IPS-11a (cell line): Measurements from ENCODE around the gene ZP4.

Experiments used
- H3K4me3 ChIP-seq: one replicate; pipeline ENCODE4 v1.5.1; 2013; ENCODE audit warnings: low read depth, low read length, control low read depth

ZP4 gene, protein sequence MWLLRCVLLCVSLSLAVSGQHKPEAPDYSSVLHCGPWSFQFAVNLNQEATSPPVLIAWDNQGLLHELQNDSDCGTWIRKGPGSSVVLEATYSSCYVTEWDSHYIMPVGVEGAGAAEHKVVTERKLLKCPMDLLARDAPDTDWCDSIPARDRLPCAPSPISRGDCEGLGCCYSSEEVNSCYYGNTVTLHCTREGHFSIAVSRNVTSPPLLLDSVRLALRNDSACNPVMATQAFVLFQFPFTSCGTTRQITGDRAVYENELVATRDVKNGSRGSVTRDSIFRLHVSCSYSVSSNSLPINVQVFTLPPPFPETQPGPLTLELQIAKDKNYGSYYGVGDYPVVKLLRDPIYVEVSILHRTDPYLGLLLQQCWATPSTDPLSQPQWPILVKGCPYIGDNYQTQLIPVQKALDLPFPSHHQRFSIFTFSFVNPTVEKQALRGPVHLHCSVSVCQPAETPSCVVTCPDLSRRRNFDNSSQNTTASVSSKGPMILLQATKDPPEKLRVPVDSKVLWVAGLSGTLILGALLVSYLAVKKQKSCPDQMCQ

DNA sequence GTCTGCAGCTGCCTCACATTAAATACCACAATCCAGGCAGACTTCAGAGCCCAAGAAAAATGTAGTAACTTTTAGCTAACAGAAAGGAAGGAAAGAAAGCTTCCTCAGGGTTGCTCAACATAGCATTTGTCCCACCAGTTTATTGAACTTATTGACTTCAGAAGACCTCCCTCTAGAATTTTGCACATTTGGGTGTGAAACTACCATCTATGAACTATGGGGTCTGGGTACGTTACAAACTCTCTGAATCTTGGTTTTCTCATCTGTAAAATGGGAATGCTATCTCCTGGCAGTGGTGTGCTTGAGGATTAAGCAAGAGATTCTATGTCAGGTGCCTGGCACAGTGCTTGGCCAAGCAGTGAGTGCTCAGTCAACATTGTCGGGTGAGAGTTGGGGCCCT lies at the start of gene ZP4:
Gene ZP4, minus strand, starts transcription at position 101 of the 400 bp plus-strand sequence. CDS start 287 bp downstream, outside the sequence.
- H3K4me3 ChIP-seq = no peak within 1 kb of the TSS

GRCh38 chr1:237938553-237938952 lies 47.8 kb upstream of the ZP4 start:
- H3K4me3 ChIP-seq = no peak overlapping the region

GRCh38 chr1:237938068-237938467 lies 47.3 kb upstream of the ZP4 start:
- no peak overlapping the region for H3K4me3 ChIP-seq

- H3K4me3 ChIP-seq = no peak overlapping the region
Measured at GRCh38 chr1:237932816-237933215, 42.1 kb upstream of the ZP4 start.

- no peak overlapping the region for H3K4me3 ChIP-seq
Measured at GRCh38 chr1:237931581-237931980, 40.9 kb upstream of the ZP4 start.

DNA sequence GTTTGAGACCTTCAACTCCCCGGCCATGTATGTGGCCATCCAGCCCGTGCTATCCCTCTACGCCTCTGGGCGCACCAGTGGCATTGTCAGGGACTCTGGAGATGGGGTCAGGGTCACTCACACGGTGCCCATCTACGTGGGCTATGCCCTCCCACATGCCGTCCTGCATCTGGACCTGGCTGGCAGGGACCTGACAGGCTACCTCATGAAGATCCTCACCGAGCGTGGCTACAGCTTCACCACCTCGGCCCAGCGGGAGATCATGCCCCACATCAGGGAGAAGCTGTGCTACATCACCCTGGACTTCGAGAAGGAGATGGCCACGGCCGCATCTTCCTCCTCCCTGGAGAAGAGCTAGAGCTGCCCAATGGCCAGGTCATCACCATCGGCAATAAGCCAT lies 36.5 kb upstream of the ZP4 start:
- H3K4me3 ChIP-seq = no peak overlapping the region

DNA sequence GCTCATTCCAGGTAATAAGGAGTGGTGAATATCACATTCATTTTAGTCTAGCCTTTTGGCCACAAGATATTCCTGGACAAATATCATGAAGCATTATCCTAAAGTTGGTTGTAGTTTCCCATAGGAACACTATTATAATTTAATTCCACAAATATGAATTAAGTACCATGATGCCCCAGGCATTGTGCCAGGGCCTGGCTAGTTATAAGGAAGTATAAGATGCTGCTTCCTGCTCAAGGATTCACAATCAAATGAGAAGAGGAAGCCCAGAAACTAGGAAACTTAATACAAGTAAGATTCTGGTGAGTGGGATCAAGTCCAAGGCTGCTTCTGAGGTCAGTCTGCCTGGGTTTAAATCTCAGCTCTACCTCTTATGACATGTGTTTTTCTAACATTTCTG lies 30.6 kb upstream of the ZP4 start:
- no peak overlapping the region for H3K4me3 ChIP-seq

DNA sequence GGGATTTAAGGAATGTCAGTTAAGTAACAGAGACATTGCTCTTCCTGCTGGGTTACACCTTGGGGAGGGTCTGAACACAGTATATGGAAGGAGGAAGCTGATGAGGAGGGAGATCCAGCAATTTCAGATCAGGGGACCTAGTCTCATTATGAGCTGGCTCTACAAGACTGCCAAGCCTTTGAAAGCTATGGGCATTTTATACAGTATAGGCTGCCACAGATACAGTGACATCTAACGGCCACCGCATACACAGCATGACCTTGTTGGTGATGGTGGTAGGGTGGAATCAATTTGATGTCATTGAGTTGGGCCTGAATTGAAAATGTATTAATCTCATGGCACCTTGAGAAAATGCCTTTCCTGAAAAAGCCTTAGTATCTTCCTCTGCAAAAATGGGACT lies 22.6 kb upstream of the ZP4 start:
- H3K4me3 ChIP-seq = no peak overlapping the region

DNA sequence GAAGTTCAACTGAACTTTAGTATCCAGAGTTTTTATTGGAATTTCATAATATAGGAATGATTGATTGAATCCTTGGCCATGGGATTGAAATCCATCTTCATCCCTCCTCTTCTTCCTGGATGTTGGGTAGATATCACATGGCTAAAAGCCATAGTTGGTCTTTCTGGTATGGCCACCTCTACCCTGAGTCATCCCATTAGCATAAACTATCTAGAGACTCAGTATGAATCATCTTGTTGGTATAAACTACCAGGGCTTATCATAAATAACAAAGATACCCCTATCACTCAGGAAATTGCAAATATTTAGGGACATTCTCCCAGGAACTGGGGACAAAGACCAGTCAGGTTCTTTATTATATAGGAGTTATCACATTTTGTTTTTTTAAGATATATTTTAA lies 21.2 kb upstream of the ZP4 start:
- H3K4me3 ChIP-seq = no peak overlapping the region

DNA sequence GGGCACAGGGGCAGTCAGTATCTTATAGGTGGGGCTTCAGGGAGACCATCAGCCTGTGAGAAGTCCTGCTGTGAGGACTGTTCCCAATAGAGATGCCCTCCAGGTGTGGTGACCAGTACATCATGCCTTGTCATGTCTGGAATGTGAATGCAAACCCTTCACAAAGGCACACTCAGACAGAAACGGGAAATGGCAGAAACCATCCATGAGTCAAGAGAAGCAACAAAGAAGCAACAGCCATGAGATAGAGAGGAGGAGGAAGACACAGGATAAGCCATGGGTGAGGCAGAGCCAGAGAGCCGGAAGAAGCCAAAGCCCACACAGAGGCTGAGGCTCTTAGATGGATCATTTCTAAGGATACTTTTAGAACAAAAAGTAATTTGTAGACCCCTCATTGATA lies 20.1 kb upstream of the ZP4 start:
- H3K4me3 ChIP-seq = no peak overlapping the region

DNA sequence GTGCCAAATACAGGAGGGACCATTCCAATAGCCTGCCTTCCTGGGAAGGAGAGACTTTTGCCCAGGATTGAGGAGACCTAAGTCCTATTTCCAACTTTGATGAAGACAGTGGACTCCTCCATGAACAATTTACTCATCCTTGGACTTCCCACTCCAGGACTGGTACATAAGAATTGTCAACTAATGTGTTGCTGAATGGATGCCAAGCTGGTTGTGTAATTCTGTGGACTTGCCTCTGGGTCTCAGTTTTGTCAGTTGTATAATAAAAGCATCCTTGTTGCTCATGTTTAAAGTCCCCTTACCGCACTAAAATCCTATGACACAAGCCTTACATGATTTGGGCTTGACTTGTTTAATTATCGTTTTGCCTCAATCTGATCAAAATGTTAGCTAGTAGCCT lies 13.2 kb upstream of the ZP4 start:
- no peak overlapping the region for H3K4me3 ChIP-seq

DNA sequence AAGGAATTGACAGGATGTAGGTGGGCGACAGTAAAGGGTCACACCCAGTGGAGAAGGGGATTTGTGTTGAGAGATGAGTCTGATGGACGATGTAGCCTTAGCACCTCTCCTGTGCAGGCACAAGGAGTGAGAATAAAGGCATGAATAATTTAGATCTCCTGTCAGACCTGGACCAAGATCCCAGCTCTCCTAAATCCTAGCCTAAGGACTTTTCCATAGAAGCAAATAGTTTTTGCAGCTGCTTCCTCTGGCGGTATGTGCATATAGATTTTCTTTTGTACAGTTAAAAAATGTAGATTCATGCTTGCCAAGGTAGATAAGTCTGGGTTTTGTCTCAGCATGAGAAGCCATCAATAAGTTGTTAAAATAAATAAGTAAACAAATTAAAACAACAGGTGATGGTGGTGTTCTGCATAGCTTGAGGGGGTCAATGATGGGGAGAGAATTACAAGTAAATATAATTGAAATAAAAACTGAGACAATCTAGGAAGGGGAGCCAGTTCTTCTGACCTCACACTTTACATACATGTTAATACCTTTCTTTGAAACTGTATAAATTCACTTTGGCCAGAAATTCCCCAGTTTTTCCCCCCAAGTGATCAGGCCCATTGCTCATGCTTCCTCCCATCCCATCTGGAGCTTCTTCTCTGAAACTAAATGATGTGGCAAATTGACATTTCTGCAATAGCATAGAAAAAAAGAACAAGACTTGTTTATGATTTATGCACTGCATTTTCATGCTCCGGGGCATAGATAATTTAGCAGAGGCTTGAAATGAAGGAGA lies 12.4 kb upstream of the ZP4 start:
- no peak overlapping the region for H3K4me3 ChIP-seq

- no peak overlapping the region for H3K4me3 ChIP-seq
Measured at GRCh38 chr1:237901299-237901934, 10.7 kb upstream of the ZP4 start.

DNA sequence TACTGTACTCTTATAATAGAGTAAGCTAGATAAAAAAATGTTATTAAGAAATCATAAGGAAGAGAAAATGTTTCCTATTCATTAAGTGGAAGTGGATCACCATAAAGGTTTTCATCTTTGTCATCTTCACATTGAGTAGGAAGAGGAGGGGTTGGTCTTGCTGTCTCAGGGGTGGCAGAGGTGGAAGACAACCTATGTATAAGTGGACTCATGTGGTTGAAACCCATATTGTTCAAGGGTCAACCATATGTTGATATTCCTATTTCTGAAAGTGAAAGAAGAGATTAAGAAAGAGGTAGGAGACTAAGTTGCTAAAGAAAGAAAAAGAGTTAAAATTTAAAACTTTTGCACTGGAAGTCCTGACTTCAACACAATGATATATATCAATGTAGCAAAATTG lies 4.9 kb upstream of the ZP4 start:
- H3K4me3 ChIP-seq = no peak overlapping the region

- no peak overlapping the region for H3K4me3 ChIP-seq
Measured at GRCh38 chr1:237894131-237894530, 3.4 kb upstream of the ZP4 start.

GRCh38 chr1:237891979-237892378 lies 1.3 kb upstream of the ZP4 start:
- no peak overlapping the region for H3K4me3 ChIP-seq

DNA sequence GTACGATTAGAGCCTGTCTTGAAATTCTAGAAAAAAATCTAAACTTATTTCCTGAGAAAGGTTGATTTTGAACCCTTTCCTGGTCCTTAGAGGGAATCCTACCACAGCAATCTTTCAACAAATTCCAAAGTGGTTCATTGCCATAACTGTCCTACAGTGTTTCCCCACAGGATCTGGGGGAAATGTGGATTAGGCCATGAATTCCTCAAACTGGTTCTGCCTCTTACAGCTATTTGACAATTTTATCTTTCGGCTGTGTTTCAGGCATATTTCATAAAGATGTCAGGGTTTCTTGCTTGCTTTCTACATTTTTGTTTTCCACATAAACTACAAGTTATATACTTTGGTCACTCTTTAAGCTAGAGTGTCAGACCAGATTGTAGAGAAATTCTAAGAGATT lies 544 bp upstream of the ZP4 start:
- no peak overlapping the region for H3K4me3 ChIP-seq

GRCh38 chr1:237890416-237890815 lies 306 bp downstream of the ZP4 start:
- no peak overlapping the region for H3K4me3 ChIP-seq

DNA sequence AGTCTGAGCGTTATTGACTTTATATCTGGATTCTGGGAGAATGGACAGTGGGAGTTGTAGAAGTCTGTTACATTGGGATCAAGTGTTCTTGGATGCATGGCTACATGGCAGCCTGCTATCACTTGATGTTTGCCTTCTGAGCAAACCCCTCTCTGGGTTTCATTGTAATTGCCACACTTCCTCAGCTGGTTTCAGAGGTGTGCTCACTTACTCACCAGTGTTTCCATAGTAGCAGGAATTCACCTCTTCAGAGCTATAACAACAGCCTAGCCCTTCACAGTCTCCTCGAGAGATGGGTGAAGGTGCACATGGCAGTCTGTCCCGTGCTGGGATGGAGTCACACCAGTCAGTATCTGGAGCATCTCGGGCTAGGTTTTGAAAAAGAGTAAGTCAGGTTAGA lies 2.6 kb downstream of the ZP4 start:
- H3K4me3 ChIP-seq = no peak overlapping the region

GRCh38 chr1:237887542-237887941 lies 3.2 kb downstream of the ZP4 start:
- no peak overlapping the region for H3K4me3 ChIP-seq

DNA sequence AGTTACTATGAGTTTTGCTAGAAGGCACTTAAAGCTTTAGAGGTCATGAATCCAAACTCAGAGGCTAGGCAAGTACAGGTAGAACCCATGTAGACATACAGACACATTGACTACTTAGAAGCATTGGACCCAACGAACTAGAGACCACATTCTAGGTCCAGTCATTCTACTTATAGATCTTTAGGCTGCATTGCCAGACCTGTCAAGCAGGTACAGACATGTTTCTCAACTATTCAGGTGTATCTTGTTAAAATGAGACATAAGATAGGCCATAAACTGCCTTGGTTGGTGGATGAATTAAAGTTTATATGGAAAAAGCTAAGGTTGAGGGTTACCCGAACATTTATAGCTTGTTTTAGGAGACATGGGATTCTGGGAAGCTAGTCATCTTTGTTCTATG lies 6.5 kb downstream of the ZP4 start:
- no peak overlapping the region for H3K4me3 ChIP-seq

DNA sequence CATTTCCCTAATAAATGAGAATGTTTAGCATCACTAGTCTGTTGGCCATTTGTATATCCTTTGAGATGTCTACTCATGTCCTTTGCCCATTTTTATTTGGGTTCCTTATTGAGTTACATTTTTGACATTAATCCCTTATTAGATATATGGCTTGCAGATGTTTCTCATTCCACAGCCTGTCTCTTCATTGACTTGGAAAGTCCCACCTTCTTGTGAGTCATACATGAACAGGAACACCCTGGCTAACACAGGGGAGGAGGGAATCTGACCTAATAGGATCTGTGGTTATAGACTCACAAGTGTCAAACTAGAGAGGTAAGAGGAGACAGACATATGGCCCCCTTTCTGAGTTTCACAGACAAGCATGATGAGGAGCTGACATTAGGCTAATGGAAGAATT lies 11.5 kb downstream of the ZP4 start:
- no peak overlapping the region for H3K4me3 ChIP-seq
